ENCODE results near the gene SRD5A1. TPM values are rescaled to one million over a fixed set of nuclear protein-coding genes. Genes with fewer than 3 reads are reported as not detected.
A peak's percentile ranks its signal among the peaks of the same experiment; 100 is the strongest.

Gene SRD5A1
- total and polyA plus RNA-seq, 8 donors: 1.3 to 12.8 (median 4.2) TPM; not detected in 1

DNA sequence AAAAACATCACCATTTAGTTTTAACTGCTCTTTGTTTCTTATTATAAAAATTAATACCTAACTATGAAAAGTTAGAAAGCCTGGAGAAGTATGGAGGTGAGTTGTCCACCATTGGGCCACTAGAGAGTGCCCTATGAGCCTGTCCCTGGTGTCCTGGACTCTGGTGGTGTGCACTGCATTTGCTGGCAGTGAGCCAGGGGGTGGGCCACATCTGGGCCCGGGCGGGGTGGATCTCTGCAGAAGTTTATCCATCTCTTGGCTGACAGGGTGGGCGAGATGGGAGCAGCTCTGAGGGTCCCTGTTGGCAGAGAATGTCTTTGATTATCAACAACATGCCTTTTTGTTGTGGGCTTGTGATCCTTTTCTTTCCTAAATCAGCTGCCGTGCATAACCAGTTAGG, 88.2 kb downstream of the SRD5A1 start:
- Histone ChIP-seq H3K9me3 (no peaks in the 10 kb centered on the region), H3K4me1 (peaks cover 56 to 99% (median 82%) of the 10 kb centered on the region in 4 donors), H3K36me3 (peaks cover 4 to 24% (median 6%) of the 10 kb centered on the region in 4 donors), H3K27ac (peak overlapping the region in 4 of 5 donors; percentile 46 to 74 (median 68)), H3K4me3 (peak overlapping the region in 3 of 4 donors; percentile 19 to 35 (median 22)), H3K27me3 (no peaks in the 10 kb centered on the region)
- WGBS, 5 donors: 41 to 64% (median 46%) methylated on average over 4 of the region's 4 CpGs
- intact Hi-C loops (cut with DNase I; ENCODE audit: low total_unique reads): no loop called here
- TF ChIP-seq, protein P1, sequence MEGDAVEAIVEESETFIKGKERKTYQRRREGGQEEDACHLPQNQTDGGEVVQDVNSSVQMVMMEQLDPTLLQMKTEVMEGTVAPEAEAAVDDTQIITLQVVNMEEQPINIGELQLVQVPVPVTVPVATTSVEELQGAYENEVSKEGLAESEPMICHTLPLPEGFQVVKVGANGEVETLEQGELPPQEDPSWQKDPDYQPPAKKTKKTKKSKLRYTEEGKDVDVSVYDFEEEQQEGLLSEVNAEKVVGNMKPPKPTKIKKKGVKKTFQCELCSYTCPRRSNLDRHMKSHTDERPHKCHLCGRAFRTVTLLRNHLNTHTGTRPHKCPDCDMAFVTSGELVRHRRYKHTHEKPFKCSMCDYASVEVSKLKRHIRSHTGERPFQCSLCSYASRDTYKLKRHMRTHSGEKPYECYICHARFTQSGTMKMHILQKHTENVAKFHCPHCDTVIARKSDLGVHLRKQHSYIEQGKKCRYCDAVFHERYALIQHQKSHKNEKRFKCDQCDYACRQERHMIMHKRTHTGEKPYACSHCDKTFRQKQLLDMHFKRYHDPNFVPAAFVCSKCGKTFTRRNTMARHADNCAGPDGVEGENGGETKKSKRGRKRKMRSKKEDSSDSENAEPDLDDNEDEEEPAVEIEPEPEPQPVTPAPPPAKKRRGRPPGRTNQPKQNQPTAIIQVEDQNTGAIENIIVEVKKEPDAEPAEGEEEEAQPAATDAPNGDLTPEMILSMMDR (IDR thresholded peaks at IDR 0.05): no peak
- TF ChIP-seq POLR2AphosphoS5 (IDR thresholded peaks at IDR 0.05): no peak
- no peak for TF ChIP-seq EP300 (IDR thresholded peaks at IDR 0.05)
- TF ChIP-seq POLR2A (IDR thresholded peaks at IDR 0.05): no peak
- no peak for DNase-seq

DNA sequence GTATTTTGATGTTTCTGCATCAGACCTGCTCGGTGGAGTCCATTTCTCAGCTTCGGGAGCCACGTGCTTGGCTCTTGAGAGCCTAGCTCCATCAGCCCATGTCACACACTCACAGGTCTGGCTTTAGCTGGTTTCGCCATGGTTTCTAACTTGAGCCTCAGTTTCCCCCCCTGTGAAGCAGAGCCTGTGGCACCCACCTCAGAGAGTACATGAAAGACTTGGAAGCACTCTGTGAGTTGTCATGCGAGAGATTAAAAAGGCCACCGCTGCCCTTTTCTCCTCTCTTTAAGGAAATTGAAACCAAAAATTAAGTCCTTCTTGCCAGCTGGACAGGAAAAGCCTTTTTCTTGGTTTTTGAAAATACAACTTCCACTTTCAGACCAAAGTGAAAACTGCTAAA, 88.8 kb downstream of the SRD5A1 start:
- Histone ChIP-seq H3K27ac (peak overlapping the region in 4 of 5 donors; percentile 46 to 74 (median 68)), H3K9me3 (no peaks in the 10 kb centered on the region), H3K36me3 (peaks cover 4 to 26% (median 6%) of the 10 kb centered on the region in 4 donors), H3K27me3 (no peaks in the 10 kb centered on the region), H3K4me3 (peak overlapping the region; percentile 19 to 35 (median 25)), H3K4me1 (peaks cover 55 to 99% (median 79%) of the 10 kb centered on the region in 4 donors)
- no peak for DNase-seq
- WGBS, 5 donors: 27 to 55% (median 46%) methylated on average over 6 of the region's 6 CpGs
- intact Hi-C loops (cut with DNase I; ENCODE audit: low total_unique reads): no loop called here
- no peak for TF ChIP-seq POLR2A (IDR thresholded peaks at IDR 0.05)
- TF ChIP-seq, protein P1 (IDR thresholded peaks at IDR 0.05): no peak
- no peak for TF ChIP-seq POLR2AphosphoS5 (IDR thresholded peaks at IDR 0.05)
- no peak for TF ChIP-seq EP300 (IDR thresholded peaks at IDR 0.05)

DNA sequence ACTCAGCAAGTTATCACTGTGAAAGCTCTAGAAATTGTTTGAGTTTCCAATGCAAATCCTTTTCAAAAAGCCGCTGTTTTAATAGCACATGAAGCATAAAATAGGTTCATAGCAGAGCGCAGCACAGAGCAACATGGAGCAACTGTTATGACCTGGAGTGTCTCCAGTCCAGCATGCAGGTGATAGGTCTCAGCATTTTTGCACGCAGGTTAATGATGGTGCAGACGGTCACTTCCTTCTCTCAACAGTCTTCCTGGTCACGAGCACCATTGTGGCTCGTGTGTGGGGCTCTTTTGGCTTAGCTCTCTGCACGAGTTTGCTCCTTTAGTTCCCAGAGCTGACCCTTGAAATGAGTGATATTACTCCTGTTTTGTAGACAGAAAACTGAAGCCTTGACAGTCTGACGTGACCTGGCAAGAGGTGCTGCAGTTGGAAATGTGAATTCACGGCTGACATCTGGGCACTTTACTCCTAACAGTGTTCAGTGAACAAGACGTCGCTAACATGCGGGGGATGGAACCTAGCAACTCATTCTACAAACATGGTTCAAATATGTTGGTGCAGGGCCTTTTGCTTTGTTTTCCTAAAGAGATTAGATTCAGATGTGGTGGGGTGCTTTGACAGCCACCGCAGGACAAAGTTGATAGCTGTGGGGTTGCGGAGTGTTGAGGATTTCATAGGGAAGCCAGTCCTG, 90.0 kb downstream of the SRD5A1 start:
- intact Hi-C loops (cut with DNase I; ENCODE audit: low total_unique reads): no loop called here
- no peaks in the 10 kb centered on the region for H3K9me3 ChIP-seq
- H3K27me3 ChIP-seq: no peaks in the 10 kb centered on the region
- 33 to 53% (median 51%) methylated on average over 14 of the region's 14 CpGs for WGBS, 5 donors
- peaks cover 52 to 98% (median 73%) of the 10 kb centered on the region in 4 donors for H3K4me1 ChIP-seq
- H3K4me3 ChIP-seq: no peak overlapping the region
- H3K27ac ChIP-seq: peak overlapping the region in 1 of 5 donors; percentile 3
- peaks cover 4 to 23% (median 6%) of the 10 kb centered on the region in 4 donors for H3K36me3 ChIP-seq
- no peak for DNase-seq
- TF ChIP-seq POLR2A (IDR thresholded peaks at IDR 0.05) (no peak), POLR2AphosphoS5 (IDR thresholded peaks at IDR 0.05) (no peak), EP300 (IDR thresholded peaks at IDR 0.05) (no peak)
- TF ChIP-seq, protein P1 (IDR thresholded peaks at IDR 0.05): no peak

DNA sequence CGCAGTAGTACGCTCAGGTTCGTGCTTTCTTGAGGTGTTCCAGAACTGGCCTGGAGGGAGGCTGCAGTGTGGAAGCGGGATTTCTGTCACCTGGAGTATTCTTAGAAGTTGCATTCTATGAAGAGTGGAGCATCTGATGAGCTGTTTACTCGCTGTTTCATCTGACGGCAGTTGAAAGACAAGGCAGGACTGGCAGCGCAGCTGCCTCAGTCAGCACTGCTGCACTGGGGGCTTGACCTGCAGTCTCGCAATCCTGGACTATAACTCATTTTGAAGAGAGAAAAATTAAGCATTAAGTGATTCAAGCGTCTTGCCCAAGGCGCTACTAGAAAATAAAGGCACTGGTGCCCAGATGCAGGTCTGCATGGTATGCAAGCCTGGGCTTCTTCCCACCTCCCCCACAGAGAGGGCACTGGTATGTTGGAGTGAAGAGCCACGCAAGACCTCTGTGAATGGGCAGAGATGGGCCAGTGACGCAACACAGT, 90.6 kb downstream of the SRD5A1 start:
- Histone ChIP-seq H3K27me3 (no peaks in the 10 kb centered on the region), H3K4me3 (no peak overlapping the region), H3K4me1 (peaks cover 55 to 98% (median 74%) of the 10 kb centered on the region in 4 donors), H3K27ac (peak overlapping the region in 1 of 5 donors; percentile 3), H3K36me3 (peaks cover 4 to 18% (median 6%) of the 10 kb centered on the region in 4 donors), H3K9me3 (no peaks in the 10 kb centered on the region)
- intact Hi-C loops (cut with DNase I; ENCODE audit: low total_unique reads): no loop called here
- TF ChIP-seq POLR2A (IDR thresholded peaks at IDR 0.05): no peak
- TF ChIP-seq EP300 (IDR thresholded peaks at IDR 0.05): no peak
- 85 to 92% (median 89%) methylated on average over 12 of the region's 12 CpGs for WGBS, 5 donors
- no peak for DNase-seq

Other genes starting within 250 kb of the SRD5A1 start
- 1 to 10 TPM in 1 of 5 donors, under 1 TPM in 3, not detected in 1; 0.58 to 6.1 (median 0.91) TPM for gene UBE2QL1, start 184.6 kb upstream of the SRD5A1 start, total RNA-seq
- gene UBE2QL1, start 184.6 kb upstream of the SRD5A1 start, polyA plus RNA-seq: 1 to 10 TPM in 2 of 3 donors, under 1 TPM in 1; 0.95 to 2.7 (median 2.3) TPM
- gene NSUN2, start 396 bp upstream of the SRD5A1 start, total RNA-seq: 100 to 1,000 TPM in 2 of 5 donors, 10 to 100 TPM in 3; 39.6 to 249 (median 74.0) TPM
- gene NSUN2, start 396 bp upstream of the SRD5A1 start, polyA plus RNA-seq: 10 to 100 TPM; 23.1 to 30.0 (median 25.3) TPM
- gene TENT4A, start 80.0 kb downstream of the SRD5A1 start, total RNA-seq: 10 to 100 TPM; 12.8 to 37.4 (median 27.2) TPM
- gene TENT4A, start 80.0 kb downstream of the SRD5A1 start, polyA plus RNA-seq: 1 to 10 TPM; 3.5 to 8.4 (median 4.2) TPM